B cell (primary cell): ENCODE results near the gene SKOR1.

Experiments
- CTCF ChIP-seq: fragments of 200-600 bp; IDR thresholded peaks from one replicate; pipeline ENCODE4 v1.8.0; 2022; ENCODE audit warnings: antibody characterized with exemption, mild to moderate bottlenecking
- EZH2 ChIP-seq: IDR thresholded peaks from 2 replicates; pipeline ENCODE4 v1.6.1; 2012; ENCODE audit warnings: borderline replicate concordance, low read depth, mild to moderate bottlenecking, moderate library complexity, low read length; ENCODE audit not compliant: insufficient read depth, poor library complexity, severe bottlenecking

- TF ChIP-seq CTCF (no peak), EZH2 (no peak)
Measured at GRCh38 chr15:67824976-67825880, at the start of gene SKOR1.
